ENCODE data around the gene TEX36.

Gene TEX36

DNA sequence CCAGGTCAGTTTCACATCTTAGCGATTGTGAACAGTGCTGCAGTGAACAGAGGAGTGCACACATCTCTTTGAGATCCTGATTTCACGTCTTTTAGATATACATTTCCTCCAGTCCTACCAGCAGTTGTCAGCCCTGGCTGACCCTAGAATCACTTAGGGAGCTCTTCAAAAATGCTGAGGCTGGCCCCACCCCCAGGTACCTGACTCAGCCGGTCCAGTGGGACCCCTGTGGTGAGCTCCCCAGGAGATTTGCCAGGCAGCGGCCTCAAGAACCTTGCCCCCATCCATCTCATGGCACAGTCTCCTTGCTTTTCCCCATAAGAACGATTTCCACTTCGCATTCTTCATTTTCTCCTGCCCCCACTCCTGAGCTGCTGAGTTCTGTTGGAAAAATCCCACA is 45.5 kb downstream of the TEX36 start:
- DNase-seq (ENCODE audit: low spot score) = no peak
- in situ Hi-C loops (cut with MboI; ENCODE audit: low pct_unique_long_range_greater_than_20kb, low sequenced_read_pairs, unreplicated experiment) = no loop called here
- TF ChIP-seq, protein P1, sequence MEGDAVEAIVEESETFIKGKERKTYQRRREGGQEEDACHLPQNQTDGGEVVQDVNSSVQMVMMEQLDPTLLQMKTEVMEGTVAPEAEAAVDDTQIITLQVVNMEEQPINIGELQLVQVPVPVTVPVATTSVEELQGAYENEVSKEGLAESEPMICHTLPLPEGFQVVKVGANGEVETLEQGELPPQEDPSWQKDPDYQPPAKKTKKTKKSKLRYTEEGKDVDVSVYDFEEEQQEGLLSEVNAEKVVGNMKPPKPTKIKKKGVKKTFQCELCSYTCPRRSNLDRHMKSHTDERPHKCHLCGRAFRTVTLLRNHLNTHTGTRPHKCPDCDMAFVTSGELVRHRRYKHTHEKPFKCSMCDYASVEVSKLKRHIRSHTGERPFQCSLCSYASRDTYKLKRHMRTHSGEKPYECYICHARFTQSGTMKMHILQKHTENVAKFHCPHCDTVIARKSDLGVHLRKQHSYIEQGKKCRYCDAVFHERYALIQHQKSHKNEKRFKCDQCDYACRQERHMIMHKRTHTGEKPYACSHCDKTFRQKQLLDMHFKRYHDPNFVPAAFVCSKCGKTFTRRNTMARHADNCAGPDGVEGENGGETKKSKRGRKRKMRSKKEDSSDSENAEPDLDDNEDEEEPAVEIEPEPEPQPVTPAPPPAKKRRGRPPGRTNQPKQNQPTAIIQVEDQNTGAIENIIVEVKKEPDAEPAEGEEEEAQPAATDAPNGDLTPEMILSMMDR (IDR thresholded peaks at IDR 0.05; ENCODE audit: extremely low read depth, insufficient read depth, missing control alignments) = no peak

GRCh38 chr10:125634606-125635005 is 48.4 kb downstream of the TEX36 start:
- TF ChIP-seq, protein P1 (IDR thresholded peaks at IDR 0.05; ENCODE audit: extremely low read depth, insufficient read depth, missing control alignments) = no peak
- no peak for DNase-seq (ENCODE audit: low spot score)
- in situ Hi-C loops (cut with MboI; ENCODE audit: low pct_unique_long_range_greater_than_20kb, low sequenced_read_pairs, unreplicated experiment) = no loop called here

DNA sequence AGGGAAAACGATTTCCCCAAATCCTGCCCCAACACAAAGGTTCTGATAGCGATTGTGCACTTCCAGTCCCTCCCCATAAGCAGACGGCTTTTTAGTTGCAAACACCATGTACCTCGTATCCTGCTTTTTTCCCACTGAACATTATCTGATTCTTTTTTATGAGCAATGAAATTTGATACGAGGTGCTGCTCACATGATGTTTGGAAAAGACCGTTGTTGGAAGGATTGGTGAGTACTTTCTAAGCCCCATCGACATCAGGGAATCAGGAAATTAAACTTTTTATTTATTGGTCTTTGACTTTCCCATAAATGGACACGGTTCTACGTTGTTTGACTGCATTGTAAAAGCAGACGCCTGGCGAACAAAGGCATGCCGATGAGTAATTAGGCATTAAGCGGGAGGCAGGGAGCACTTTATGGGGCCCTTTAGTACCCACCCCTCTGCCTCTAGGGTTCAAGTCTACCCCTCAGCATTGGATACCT is 49.4 kb downstream of the TEX36 start:
- in situ Hi-C loops (cut with MboI; ENCODE audit: low pct_unique_long_range_greater_than_20kb, low sequenced_read_pairs, unreplicated experiment) = no loop called here
- no peak for DNase-seq (ENCODE audit: low spot score)

DNA sequence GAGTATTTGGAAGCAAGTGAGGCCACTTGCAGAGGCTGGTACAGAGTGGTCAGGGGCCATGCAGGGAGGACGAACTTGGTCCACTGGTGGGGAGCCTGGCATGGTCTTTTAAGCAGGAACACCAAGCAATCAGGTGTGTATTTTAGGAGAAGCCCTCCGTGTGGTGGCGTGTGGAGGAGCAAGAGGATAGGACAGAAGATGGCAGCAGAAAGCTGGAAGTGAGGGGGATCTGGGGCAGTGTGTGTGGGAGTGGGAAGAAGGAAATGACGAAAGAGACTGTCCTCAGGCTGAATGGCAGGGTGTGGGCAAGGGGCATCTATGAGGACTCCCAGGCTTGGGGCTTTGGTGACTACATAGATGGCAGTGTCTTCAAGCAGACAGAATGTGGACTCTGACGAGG is 51.2 kb downstream of the TEX36 start:
- TF ChIP-seq, protein P1 (IDR thresholded peaks at IDR 0.05; ENCODE audit: extremely low read depth, insufficient read depth, missing control alignments) = no peak
- DNase-seq (ENCODE audit: low spot score) = no peak
- in situ Hi-C loops (cut with MboI; ENCODE audit: low pct_unique_long_range_greater_than_20kb, low sequenced_read_pairs, unreplicated experiment) = no loop called here

More for the DNA sequence above, 49.4 kb downstream of the TEX36 start:
- TF ChIP-seq, protein P1 (IDR thresholded peaks at IDR 0.05; ENCODE audit: extremely low read depth, insufficient read depth, missing control alignments) = no peak

GRCh38 chr10:125629758-125630376 is 53.1 kb downstream of the TEX36 start:
- in situ Hi-C loops (cut with MboI; ENCODE audit: low pct_unique_long_range_greater_than_20kb, low sequenced_read_pairs, unreplicated experiment) = no loop called here
- peak; percentile 47 for DNase-seq (ENCODE audit: low spot score)
- TF ChIP-seq, protein P1 (IDR thresholded peaks at IDR 0.05; ENCODE audit: extremely low read depth, insufficient read depth, missing control alignments) = peak; percentile 36

GRCh38 chr10:125628104-125629049 is 54.6 kb downstream of the TEX36 start:
- DNase-seq (ENCODE audit: low spot score) = no peak
- TF ChIP-seq, protein P1 (IDR thresholded peaks at IDR 0.05; ENCODE audit: extremely low read depth, insufficient read depth, missing control alignments) = no peak
- in situ Hi-C loops (cut with MboI; ENCODE audit: low pct_unique_long_range_greater_than_20kb, low sequenced_read_pairs, unreplicated experiment) = no loop called here
